ENCODE results near the gene DGKQ.

The DGKQ gene

DNA sequence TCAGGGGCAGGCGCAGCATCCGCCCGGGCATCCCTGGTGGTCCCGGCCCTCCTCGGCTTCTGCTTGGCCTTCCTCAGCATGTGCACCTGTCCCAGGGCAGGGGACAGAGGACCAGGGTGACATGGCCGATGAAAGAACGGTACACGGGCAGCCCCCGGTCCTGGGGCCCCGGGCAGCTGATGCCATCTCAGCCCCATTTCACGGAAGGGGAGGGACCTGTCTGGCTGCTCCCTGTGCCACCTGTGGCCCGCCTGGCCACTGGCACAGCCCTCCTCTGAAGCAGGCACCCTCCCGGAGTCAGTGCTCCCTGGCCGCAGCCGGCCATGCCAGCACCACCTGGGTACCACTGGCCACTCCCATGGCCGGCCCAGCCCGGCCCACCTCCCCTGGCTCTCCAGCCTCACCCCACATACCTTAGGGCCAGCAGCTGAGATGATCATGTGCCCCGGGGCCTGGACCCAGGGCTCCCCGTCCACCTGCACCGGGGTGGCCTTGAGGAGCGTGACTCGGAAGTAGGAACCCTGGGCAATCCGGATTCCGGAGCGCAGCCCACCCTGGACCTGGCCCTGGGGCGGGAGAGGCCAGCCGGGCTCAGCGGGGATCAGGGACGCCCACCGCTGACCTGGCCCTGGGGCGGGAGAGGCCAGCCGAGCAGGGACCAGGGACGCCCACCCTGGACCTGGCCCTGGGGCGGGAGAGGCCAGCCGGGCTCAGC, 12.6 kb downstream of the DGKQ start:
- DNase-seq = no peak

DNA sequence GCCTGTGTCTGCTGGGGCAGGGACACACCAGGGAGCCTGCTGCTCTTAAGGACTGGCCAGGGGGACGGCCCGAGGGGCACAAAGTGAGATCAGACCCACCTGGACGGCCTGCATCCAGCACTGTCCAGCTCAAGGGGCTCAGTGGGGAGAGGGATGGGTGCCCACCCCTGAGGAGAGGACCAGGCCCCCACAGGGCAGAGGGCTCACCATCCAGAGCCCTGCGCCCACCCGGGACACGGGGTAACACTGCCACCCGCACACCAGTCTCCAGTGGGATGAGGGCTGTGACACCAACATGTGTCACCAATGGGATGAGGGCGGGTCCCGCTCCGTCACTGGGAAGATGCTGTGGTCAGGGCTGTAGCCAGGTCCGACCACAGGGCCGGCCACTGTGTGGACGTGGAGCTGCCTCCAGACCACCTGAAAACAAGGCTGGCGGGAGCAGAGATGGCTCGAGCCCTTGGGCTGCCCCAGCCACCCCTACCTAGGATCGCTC, 13.2 kb downstream of the DGKQ start:
- no peak for DNase-seq

DNA sequence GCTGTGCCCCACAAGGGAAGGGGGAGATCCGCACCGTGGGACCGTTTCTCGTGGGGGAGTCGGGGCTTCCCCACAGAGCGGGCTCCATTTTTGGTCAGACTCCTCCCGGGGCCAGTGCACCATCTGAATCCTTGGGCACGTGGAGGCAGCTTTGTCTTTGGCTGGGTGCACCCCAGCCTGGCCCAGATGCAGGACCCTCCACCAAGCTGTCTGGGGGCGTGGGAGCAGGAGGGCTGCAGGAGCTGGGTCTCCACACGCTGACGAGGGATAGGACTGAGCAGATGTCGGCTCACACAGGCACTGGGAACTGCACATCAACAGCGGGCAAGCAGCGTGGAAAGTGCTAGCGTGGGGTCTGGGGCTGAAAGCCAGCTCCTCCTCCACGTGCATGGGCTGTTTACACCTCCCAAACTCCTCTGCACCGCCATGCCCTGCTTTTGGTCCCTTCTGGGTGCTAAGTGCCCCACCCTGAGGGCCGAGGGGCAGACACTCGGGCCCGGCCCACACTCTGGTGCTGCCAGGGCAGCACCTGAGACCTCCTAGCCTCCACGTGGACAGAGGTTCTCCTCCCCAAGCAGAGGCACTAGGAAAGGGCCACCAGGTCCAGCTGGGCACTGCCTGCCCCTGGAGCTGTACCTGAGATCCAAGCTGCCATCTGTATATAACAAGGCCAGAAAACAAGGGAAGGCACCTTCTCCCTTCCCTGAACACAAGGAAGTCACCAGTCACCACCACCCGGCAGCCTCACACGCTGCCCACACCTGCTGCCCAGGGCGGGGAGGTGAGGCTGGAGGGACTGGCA, 13.8 kb downstream of the DGKQ start:
- DNase-seq = no peak

DNA sequence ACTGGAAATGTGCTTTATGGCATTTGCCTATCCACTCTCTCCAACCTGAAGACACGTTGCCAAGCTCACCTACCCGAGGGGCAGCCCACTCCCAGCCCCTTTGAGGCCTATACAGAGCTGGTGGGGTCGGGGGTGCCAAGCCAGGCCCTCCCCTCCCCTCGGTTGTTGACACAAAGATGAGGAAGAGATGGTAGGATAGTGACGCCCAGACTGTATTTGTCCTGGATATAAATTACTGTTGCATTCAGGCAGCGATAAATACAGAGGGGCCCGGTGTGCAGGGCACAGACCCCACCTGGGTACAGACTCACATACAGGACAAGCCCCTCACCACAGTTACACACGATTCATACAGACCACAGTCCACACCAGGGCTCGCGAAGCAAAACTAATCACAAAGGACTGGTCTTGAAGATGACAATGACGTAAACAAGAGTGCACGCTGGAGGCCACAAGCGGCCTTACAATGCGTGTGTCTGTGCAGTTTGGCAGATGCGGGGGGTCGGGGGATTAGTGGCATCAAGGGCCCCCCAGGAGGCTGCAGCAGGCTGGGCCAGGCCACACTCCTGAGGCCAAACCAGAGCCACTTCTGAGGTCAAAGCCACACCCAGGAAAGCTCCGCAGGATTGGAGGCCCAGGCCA, 14.6 kb downstream of the DGKQ start:
- no peak for DNase-seq

DNA sequence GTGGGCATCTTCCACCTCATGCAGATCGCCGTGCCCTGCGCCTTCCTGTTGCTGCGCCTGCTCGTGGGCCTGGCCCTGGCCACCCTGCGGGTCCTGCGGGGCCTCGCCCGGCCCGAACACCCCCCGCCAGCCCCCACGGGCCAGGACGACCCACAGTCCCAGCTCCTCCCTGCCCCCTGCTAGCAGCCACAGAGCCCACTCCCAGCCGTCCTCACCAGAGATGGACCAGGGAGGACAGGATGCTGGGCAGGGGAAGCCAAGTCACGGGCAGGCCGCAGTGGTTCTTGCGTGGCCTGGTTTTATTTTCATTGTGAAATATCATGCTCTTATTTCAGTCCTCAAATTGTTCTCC, 15.1 kb downstream of the DGKQ start:
- no peak for DNase-seq

DNA sequence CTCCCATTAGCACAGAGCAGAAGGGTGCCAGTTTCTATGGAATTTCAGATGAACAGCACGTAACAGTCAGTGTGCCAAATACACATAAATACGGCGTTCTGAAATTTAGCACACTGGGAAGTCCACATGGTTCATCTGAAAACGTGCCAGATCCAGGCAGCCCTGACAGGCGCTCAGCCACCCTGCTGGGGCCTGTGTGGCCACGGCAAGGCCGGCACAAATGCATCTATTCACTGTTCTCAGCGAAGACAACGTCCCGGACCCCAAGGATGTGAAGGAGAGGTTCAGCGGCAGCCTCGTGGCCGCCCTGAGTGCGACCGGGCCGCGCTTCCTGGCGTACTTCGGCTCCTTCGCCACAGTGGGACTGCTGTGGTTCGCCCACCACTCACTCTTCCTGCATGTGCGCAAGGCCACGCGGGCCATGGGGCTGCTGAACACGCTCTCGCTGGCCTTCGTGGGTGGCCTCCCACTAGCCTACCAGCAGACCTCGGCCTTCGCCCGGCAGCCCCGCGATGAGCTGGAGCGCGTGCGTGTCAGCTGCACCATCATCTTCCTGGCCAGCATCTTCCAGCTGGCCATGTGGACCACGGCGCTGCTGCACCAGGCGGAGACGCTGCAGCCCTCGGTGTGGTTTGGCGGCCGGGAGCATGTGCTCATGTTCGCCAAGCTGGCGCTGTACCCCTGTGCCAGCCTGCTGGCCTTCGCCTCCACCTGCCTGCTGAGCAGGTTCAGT, 15.6 kb downstream of the DGKQ start:
- no peak for DNase-seq

DNA sequence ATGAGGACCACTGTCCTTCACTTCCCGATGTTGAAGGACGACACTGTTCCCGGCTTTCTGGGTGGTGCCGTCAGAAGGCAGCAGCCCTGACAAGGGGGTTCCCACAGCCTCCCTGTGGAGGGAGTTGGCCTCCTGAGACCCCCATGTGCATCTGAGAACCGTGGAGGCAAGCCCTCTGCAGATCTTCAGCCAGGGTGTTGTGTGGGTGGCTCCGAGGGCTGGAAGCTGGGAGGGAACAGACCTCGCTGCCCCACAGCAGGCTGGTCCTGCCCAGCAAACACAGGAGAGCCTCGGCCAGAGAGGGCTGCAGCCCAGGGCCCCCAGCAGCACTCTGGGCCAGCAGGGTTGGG, 16.2 kb downstream of the DGKQ start:
- DNase-seq = no peak

DNA sequence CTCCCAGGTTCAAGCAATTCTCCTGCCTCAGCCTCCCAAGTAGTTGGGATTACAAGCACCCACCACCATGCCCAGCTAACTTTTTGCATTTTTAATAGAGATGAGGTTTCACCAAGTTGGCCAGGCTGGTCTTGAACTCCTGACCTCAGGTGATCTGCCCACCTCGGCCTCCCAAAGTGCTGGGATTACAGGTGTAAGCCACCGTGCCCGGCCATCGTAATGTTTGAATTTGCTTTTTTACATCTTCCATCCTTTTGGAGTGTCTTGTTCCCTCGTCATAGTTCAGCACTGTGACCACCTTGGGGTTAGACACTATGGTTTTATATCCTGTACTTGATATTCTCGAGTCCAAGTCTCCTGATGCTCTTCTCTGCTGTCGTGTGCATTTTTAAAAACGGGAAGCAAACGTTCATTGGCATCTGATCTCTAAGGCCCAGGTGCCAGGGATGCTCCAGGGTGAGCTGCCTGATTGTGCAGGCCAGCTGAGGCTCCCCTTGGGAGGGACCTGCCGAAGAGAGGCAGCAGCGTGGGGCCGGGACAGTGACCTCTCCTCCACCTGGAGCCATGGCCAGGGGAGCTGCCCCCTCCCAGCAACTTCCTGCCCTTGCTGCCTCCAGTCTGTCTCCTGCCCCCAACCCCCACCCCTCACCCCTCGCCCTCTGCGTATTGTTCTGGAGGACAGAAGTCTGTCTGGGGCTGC, 16.7 kb downstream of the DGKQ start:
- DNase-seq = no peak

DNA sequence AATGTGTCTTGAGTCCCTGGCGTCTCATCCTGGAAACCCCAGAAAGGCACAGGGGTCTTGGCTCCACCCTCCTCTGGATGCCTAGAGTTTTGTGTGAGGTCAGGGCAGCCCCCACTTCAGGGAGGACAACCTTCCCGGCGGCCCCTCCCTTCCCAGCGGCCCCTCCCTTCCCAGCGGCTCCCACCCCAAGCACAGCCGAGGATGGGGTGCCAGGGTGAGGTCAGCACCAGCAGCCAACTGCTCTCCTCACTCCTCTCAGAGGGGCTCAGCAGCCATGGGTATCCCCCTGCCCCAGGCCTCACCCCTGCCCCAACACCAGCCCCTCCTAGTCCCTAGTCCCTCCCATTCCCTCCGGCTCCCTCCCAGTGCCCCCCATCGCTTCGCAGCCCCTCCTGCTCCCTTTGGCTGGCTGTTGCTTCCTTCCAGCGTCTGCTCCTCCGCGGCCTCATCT, 17.4 kb downstream of the DGKQ start:
- DNase-seq = no peak

DNA sequence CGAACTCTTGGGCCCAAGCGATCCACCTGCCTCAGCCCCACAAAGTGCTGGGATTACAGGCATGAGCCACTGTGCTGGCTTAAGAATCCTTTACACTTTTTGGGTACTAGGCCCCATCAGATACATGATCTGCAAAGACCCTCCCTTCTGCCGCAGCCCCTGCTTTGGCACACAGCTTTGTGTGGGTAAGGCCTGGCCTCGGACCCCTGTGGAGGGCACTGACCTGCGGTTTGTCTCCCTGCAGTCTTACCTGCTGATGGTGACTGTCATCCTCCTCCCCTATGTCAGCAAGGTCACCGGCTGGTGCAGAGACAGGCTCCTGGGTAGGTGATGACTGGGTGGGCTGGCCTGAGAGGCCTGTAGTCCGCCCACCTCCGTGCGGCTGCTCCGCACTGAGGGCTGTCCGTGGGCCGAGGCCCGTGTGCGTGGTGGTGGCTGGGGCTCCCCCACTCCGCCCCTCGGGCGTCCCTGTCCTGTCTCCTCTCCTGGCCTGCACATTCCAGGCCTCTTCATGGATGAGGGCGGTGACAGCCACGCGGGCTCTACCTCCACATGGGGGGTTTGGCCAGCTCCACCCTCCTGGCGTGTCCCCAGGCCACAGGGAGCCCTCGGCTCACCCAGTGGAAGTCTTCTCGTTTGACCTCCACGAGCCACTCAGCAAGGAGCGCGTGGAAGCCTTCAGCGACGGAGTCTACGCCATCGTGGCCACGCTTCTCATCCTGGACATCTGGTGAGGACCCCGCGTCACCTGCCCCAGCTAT, 18.0 kb downstream of the DGKQ start:
- DNase-seq = no peak

DNA sequence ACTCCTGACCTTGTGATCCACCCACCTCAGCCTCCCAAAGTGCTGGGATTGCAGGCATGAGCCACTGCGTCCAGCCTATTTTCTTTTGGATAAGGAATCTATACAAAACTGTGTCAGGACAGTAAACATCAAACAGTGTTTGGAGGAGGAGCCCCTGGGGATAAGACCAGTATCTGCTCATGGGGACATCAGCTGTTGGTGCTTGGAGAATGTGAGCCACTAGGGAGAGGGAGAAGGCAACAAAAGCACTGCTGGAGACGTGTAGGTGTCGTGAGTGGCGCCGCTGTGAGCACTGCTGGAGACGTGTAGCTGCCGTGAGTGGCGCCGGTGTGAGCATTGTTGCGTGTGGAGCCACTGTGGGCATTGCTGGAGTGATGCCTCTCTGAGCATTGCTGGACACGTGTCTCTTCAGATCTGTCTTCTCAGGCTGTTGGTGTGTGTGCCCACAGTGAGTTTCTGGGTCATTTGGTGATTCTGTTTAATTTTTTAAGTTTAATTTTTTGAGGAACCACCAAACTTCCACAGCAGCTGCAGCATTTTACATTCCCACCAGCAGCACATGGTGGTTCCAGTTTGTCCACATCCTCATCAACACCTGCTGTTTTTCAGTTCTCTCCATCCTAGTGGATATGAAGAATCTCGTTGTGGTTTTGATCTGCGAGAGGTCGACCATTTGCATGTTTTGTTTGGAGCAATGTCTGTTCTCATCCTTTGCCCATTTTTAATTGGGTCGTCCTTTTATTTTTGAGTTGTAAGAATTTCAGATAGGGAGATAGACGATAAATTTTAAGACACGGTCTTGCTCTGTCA, 19.0 kb downstream of the DGKQ start:
- no peak for DNase-seq

DNA sequence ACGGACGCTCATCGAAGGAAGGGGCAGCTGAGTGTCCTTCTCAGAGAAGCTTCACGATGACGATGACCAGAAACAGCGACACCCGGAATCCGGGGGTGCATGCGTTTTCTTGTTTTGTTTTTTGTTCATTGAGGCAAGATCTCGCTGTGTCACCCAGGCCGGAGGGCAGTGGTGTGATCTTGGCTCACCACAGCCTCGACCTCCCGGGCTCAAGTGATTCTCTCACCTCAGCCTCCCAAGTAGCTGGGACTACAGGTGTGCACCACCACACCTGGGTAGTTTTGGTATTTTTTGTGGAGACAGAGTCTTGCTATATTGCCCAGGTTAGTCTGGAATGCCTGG, 19.8 kb downstream of the DGKQ start:
- DNase-seq = no peak

DNA sequence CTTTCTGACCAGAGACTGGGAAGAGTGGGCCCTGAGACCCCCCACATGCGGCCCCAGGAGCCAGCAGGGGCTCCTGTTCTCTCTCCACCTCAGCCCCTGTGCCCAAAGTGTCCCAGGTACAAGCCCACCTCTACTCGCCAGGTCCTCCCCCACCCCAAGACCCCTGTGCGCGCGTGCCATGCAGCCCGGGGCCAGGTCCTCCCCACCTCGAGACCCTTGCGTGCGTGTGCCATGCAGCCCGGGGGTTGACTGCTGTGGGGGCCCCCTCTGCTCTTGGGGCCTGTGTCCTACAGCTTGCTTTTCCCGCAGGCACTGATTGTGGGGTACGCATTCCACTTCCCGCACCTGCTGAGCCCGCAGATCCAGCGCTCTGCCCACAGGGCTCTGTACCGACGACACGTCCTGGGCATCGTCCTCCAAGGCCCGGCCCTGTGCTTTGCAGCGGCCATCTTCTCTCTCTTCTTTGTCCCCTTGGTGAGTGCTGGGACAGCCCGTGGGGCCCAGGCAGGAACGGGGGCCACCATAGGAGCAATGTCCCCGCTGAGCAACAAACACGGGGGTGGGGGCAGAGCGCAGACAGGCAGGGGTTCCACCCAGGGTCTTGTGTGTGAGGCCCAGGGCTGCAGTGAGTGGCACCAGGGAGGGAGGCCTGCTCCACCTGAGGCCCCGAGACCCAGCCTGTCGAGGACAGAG, 20.3 kb downstream of the DGKQ start:
- no peak for DNase-seq

DNA sequence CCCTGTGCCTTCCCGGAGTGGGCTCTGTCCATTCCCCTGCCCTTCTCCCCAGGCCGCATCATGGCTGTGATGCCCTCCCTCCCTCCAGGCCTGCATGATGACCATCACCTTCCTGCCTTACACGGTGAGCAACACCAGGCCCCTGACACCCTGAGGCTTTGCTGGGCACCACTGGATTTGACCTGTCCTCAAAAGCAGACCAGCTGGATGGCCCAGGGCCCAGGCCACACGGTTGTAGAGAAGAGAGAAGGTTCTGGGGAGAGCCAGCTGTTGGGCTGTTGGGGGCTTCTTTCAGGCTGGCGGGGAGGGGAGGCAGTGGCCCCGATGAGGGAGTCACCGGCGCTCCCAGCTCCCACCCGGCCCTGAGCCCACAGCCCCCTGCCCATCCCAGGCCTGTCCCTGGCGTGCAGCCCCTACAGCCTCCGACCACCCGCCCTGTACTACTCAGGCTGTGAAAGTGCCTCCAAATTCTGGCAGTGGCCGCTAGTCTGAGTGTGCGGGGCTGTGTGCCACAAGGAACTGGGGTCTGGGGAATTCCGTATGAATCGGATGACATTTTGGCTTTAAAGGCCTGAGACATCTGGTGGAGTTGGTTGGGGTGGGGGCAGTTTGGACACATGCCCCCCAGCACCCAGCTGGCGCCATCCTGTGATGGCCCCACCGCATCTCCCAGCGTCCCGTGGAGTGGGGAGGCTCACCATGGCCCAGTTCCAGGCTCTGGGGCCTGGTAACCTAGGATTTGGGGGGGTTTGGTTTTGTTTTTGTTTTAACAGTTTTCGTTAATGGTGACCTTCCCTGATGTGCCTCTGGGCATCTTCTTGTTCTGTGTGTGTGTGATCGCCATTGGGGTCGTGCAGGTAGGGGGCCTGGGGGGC, 21.5 kb downstream of the DGKQ start:
- no peak for DNase-seq

DNA sequence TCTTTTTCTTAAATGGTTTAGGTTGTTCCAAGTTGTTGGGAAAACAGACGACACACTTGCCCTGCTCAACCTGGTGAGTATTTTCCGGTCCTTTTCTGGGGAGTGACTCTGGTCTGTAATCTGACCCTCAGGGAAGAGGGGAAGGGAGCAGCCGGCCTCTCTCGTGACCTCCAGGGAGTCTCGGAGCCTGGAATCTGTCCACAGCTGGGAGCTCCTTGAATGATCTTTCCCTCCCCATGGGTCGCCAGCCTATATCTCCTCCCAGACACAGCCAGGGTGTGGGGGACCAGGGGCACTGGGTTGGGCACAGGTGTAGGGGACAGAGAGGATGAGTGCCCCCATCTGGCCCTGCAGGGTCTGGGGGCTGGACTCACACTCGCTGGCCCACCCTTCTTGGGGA, 22.2 kb downstream of the DGKQ start:
- no peak for DNase-seq

DNA sequence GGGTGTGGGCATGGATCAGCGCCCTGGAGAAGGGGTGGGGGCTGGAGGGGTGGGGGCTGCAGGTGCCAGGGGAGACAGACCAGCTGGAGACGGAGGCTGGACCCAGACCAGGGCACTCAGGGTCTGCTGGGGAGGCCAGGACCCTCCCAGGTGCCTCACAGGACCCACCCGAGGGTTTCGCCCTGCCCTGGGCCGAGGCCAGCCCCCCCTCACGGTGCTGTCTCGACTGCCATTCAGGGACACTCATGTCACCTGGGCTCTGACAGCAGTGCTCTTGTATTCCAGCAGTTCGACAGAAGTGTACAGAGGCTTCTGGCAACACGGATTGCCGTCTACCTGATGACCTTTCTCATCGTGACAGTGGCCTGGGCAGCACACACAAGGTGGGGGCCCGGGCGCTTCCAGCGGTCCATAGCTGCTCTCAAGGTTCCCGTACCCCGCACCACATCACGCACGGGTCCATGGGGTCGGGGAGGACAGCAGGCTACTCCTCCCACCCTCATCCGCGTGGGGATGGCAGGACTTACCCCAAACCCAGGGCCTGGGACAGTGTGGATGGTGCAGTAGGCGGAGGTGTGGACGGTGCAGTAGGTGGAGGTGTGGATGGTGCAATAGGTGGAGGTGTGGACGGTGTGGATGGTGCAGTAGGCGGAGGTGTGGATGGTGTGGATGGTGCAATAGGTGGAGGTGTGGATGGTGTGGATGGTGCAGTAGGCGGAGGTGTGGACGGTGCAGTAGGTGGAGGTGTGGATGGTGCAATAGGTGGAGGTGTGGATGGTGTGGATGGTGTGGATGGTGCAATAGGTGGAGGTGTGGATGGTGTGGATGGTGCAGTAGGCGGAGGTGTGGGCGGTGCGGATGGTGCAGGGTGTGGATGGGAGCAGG, 23.0 kb downstream of the DGKQ start:
- DNase-seq = no peak

DNA sequence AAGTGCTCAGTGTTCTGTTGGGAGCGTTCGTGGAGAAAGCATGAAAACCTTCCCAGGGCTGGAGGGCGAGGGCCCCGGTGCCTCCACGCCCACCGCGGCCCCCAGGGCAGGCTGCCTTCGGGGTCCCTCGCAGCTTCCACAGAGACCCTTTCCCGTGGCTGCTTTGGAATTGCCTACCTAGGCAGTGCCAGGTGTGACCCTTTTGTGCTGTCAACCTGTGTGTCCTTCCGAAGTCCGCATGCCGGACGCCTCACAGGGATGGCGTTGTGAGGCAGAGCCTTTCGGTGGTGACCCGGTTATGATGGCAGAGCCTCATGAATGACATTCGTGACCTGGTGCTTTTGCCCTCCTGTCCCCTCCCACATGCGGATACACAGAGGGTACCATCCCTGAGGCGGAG, 23.7 kb downstream of the DGKQ start:
- no peak for DNase-seq

DNA sequence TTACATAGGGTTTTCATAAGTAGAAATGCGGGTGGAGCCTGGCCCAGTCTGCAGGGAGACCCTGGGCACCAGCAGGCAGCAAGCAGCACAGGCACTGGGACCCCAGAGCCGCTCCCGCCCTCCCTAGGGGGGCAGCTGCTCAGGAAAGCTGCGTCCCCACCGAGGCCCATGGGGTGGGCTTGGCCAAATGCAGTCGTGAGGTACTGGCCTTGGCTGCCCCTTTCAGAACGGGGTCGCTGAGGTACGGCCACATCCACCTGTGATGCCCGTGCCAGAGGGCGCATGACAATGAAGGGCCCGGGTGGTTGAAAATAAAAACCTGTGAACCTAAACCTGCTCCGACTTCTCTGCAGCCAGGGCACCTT, 24.5 kb downstream of the DGKQ start:
- no peak for DNase-seq
